H9 (cell line): ENCODE measurements around the gene ST14. TPM values are rescaled to one million over a fixed set of nuclear protein-coding genes. Genes with fewer than 3 reads are reported as not detected.

Source experiments
- DNase-seq: peaks from one replicate; pipeline ENCODE4 v3.0.0-alpha.2; 2017
- H2AFZ ChIP-seq: one replicate; pipeline ENCODE4 v1.6.1; 2013; ENCODE audit warnings: mild to moderate bottlenecking, low read length, control low read depth, moderate library complexity
- H2AK5ac ChIP-seq: 2 replicates; pipeline ENCODE4 v1.6.1; 2013; ENCODE audit warnings: low read length, control low read depth, mixed read lengths; ENCODE audit not compliant: insufficient read length
- H2BK120ac ChIP-seq: one replicate; pipeline ENCODE4 v1.6.1; 2013; ENCODE audit warnings: low read depth, mild to moderate bottlenecking, low read length, control low read depth, inconsistent platforms; ENCODE audit not compliant: poor library complexity, severe bottlenecking
- H2BK12ac ChIP-seq: 2 replicates; pipeline ENCODE4 v1.6.1; 2013; ENCODE audit warnings: low read length, control low read depth, mixed read lengths, low read depth; ENCODE audit not compliant: insufficient read length
- H2BK15ac ChIP-seq: 2 replicates; pipeline ENCODE4 v1.6.1; 2013; ENCODE audit warnings: low read depth, low read length, control low read depth
- H2BK20ac ChIP-seq: one replicate; pipeline ENCODE4 v1.6.1; 2013; ENCODE audit warnings: low read depth, mild to moderate bottlenecking, low read length, control low read depth, inconsistent platforms; ENCODE audit not compliant: poor library complexity, severe bottlenecking
- H2BK5ac ChIP-seq: 2 replicates; pipeline ENCODE4 v1.6.1; 2013; ENCODE audit warnings: low read length, control low read depth, mixed read lengths; ENCODE audit not compliant: insufficient read length
- H3K14ac ChIP-seq: 2 replicates; pipeline ENCODE4 v1.6.1; 2013; ENCODE audit warnings: low read length, control low read depth; ENCODE audit not compliant: insufficient read depth
- H3K18ac ChIP-seq: 2 replicates; pipeline ENCODE4 v1.6.1; 2013; ENCODE audit warnings: low read depth, mild to moderate bottlenecking, mixed read lengths, low read length, control low read depth; ENCODE audit not compliant: insufficient read length
- H3K23ac ChIP-seq: 2 replicates; pipeline ENCODE4 v1.6.1; 2013; ENCODE audit warnings: low read length, control low read depth, mixed read lengths, low read depth; ENCODE audit not compliant: insufficient read length
- H3K23me2 ChIP-seq: 2 replicates; pipeline ENCODE4 v1.6.1; 2013; ENCODE audit warnings: low read depth, mild to moderate bottlenecking, mixed read lengths, low read length, control low read depth; ENCODE audit not compliant: insufficient read length, poor library complexity, severe bottlenecking
- H3K27ac ChIP-seq: 2 replicates; pipeline ENCODE4 v1.5.1; 2013; ENCODE audit warnings: low read length, control low read depth, mixed read lengths, low read depth; ENCODE audit not compliant: insufficient read length
- H3K27me3 ChIP-seq: 2 replicates; pipeline ENCODE4 v1.6.1; 2013; ENCODE audit warnings: low read length, control low read depth, inconsistent platforms; ENCODE audit not compliant: insufficient read depth
- H3K4ac ChIP-seq: 2 replicates; pipeline ENCODE4 v1.6.1; 2013; ENCODE audit warnings: low read depth, mild to moderate bottlenecking, control low read depth, inconsistent platforms, low read length, moderate library complexity
- H3K4me1 ChIP-seq: 2 replicates; pipeline ENCODE4 v1.6.1; 2013; ENCODE audit warnings: low read length, control low read depth, inconsistent platforms; ENCODE audit not compliant: insufficient read depth
- H3K4me2 ChIP-seq: 2 replicates; pipeline ENCODE4 v1.6.1; 2013; ENCODE audit warnings: low read length, control low read depth, mixed read lengths; ENCODE audit not compliant: insufficient read length, insufficient read depth
- H3K56ac ChIP-seq: 2 replicates; pipeline ENCODE4 v1.6.1; 2013; ENCODE audit warnings: low read depth, mild to moderate bottlenecking, mixed read lengths, low read length, control low read depth; ENCODE audit not compliant: insufficient read length
- H3K79me1 ChIP-seq: 2 replicates; pipeline ENCODE4 v1.6.1; 2013; ENCODE audit warnings: low read depth, mild to moderate bottlenecking, moderate library complexity, low read length, control low read depth, inconsistent platforms; ENCODE audit not compliant: insufficient read depth, poor library complexity, severe bottlenecking
- H3K79me2 ChIP-seq: 2 replicates; pipeline ENCODE4 v1.6.1; 2013; ENCODE audit warnings: low read length, control low read depth, inconsistent platforms; ENCODE audit not compliant: insufficient read depth
- H3K9ac ChIP-seq: 2 replicates; pipeline ENCODE4 v1.6.1; 2013; ENCODE audit warnings: low read length, control low read depth, mixed read lengths; ENCODE audit not compliant: insufficient read length; ENCODE audit errors: extremely low read depth
- H3K9me3 ChIP-seq: one replicate; pipeline ENCODE4 v1.6.1; 2013; ENCODE audit warnings: low read depth, low read length, inconsistent platforms; ENCODE audit not compliant: control insufficient read depth
- H3T11ph ChIP-seq: one replicate; pipeline ENCODE4 v1.6.1; 2013; ENCODE audit warnings: mild to moderate bottlenecking, low read length, control low read depth, inconsistent platforms
- H4K20me1 ChIP-seq: one replicate; pipeline ENCODE4 v1.6.1; 2013; ENCODE audit not compliant: control insufficient read depth, insufficient read length, insufficient read depth
- H4K5ac ChIP-seq: 2 replicates; pipeline ENCODE4 v1.6.1; 2013; ENCODE audit warnings: low read depth, mild to moderate bottlenecking, mixed read lengths, low read length, control low read depth; ENCODE audit not compliant: insufficient read length
- H4K8ac ChIP-seq: replicated peaks from 2 replicates; pipeline ENCODE4 v1.6.1; 2013; ENCODE audit warnings: low read length, control low read depth, mixed read lengths, low read depth; ENCODE audit not compliant: insufficient read length
- H4K91ac ChIP-seq: 2 replicates; pipeline ENCODE4 v1.6.1; 2013; ENCODE audit warnings: low read depth, mild to moderate bottlenecking, moderate library complexity, mixed read lengths, low read length, control low read depth; ENCODE audit not compliant: insufficient read length
- H3K27ac Mint-ChIP-seq, 3 experiments: 2 replicates in 2 of 3; 3 replicates in 1 of 3; pipeline ENCODE4 v1.8.0; 2020 to 2021; ENCODE audit warnings: mixed read lengths in 3 of 3, mild to moderate bottlenecking in 1 of 3, moderate library complexity in 1 of 3
- H3K27me3 Mint-ChIP-seq: 2 replicates; pipeline ENCODE4 v1.8.0; 2021; ENCODE audit warnings: low read depth, mild to moderate bottlenecking, moderate library complexity, mixed read lengths
- H3K36me3 Mint-ChIP-seq, 3 experiments: 2 replicates in 2 of 3; 3 replicates in 1 of 3; pipeline ENCODE4 v1.8.0; 2020 to 2021; ENCODE audit warnings: low read depth in 3 of 3, mixed read lengths in 3 of 3; ENCODE audit not compliant: insufficient read depth in 1 of 3
- H3K4me1 Mint-ChIP-seq, 2 experiments: 2 replicates each; pipeline ENCODE4 v1.8.0; 2020; ENCODE audit warnings: mixed read lengths in 2 of 2
- H3K4me3 Mint-ChIP-seq, 2 experiments: 2 replicates in 1 of 2; 3 replicates in 1 of 2; pipeline ENCODE4 v1.8.0; 2020 to 2021; ENCODE audit warnings: mild to moderate bottlenecking in 2 of 2, mixed read lengths in 2 of 2, moderate library complexity in 1 of 2
- H3K9me3 Mint-ChIP-seq, 2 experiments: 2 replicates in 1 of 2; 3 replicates in 1 of 2; pipeline ENCODE4 v1.8.0; 2020; ENCODE audit warnings: mild to moderate bottlenecking in 2 of 2, mixed read lengths in 2 of 2, moderate library complexity in 1 of 2
- CTCF ChIP-seq: fragments of 200-600 bp; sonication (generic); conservative IDR thresholded peaks from 3 replicates; pipeline ENCODE4 v1.8.0; 2021; ENCODE audit warnings: antibody characterized with exemption, mild to moderate bottlenecking
- WGBS: extraction: QIAGEN DNeasy Blood & Tissue Kit; methylation state at CpG from one replicate; pipeline ENCODE4 v1.1.7; 2013; ENCODE audit warnings: missing lambda C conversion rate, low lambda C conversion rate, mixed read lengths; ENCODE audit not compliant: insufficient read length; ENCODE audit errors: extremely low coverage; 5-methylcytosine and 5-hydroxymethylcytosine counted together
- total RNA-seq: library from RNA; stranded (reverse); gene quantifications from 2 replicates; pipeline ENCODE4 v1.2.1, GENCODE V29; 2021

ST14 gene
- total RNA-seq, 1 experiment from 2014 or later: 22.4 TPM

DNA sequence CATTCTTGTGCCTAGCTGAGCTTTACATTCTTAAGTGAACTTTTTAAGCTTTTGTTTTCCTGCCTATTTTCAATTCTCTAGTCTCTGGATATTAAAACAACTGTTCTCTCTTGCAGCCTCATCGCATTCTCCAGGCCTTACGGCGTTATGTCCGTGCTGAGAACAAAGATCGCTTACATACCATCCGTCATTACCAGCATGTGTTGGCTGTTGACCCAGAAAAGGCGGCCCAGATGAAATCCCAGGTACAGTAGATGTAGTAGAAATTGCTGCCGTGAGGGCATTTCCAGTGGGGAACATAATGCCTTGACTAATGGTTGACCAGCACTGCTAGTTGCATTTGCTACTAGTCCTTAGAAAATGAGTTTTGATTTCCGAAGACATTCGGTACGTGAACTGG is 29.7 kb upstream of the ST14 start:
- Mint-ChIP-seq H3K36me3 (peaks cover 80 to 89% (median 89%) of the 10 kb centered on the region in 3 experiments), H3K4me1 (no peaks in the 10 kb centered on the region), H3K27me3 (no peaks in the 10 kb centered on the region), H3K27ac (no peak overlapping the region), H3K4me3 (no peak overlapping the region), H3K9me3 (peaks cover 15 to 20% of the 10 kb centered on the region in 2 experiments)
- H3K56ac ChIP-seq: no peak overlapping the region
- no peak overlapping the region for H2BK5ac ChIP-seq
- H3K4me1 ChIP-seq: no peaks in the 10 kb centered on the region
- H3K27ac ChIP-seq: no peak overlapping the region
- H3K4ac ChIP-seq: no peak overlapping the region
- H3T11ph ChIP-seq: no peak overlapping the region
- no peaks in the 10 kb centered on the region for H3K23me2 ChIP-seq
- H3K14ac ChIP-seq: no peak overlapping the region
- peaks cover 6% of the 10 kb centered on the region for H3K9me3 ChIP-seq
- H2BK15ac ChIP-seq: no peak overlapping the region
- no peak overlapping the region for H4K5ac ChIP-seq
- no peak overlapping the region for H2AK5ac ChIP-seq
- no peak overlapping the region for H3K18ac ChIP-seq
- H3K9ac ChIP-seq: no peak overlapping the region
- no peak overlapping the region for H2BK12ac ChIP-seq
- no peak for TF ChIP-seq CTCF
- no peak overlapping the region for H4K91ac ChIP-seq
- no peaks in the 10 kb centered on the region for H4K20me1 ChIP-seq
- no peak overlapping the region for H4K8ac ChIP-seq
- DNase-seq: no peak
- peaks cover 2% of the 10 kb centered on the region for H3K79me1 ChIP-seq
- H3K27me3 ChIP-seq: no peaks in the 10 kb centered on the region
- no peak overlapping the region for H3K23ac ChIP-seq
- no peak overlapping the region for H2AFZ ChIP-seq
- H2BK20ac ChIP-seq: no peak overlapping the region
- H2BK120ac ChIP-seq: no peak overlapping the region
- H3K79me2 ChIP-seq: no peaks in the 10 kb centered on the region
- H3K4me2 ChIP-seq: no peak overlapping the region
- no CpG with 5 or more reads among the region's 11 CpGs for WGBS
